Fibroblast of mammary gland (primary cell): ENCODE data around the gene REC114.

Source experiments
- DNase-seq: peaks from one replicate; pipeline ENCODE4 v3.0.0-alpha.2; 2010; ENCODE audit warnings: low read depth
- H3K4me3 ChIP-seq: 2 replicates; pipeline ENCODE4 v1.5.1; 2011; ENCODE audit warnings: low read depth, mild to moderate bottlenecking, low read length, moderate library complexity; ENCODE audit not compliant: control insufficient read depth
- TF ChIP-seq, protein P1 (sequence below): conservative IDR thresholded peaks from 2 replicates; pipeline ENCODE4 v1.5.1; 2011; ENCODE audit warnings: low read depth, low read length, inconsistent platforms; ENCODE audit not compliant: control insufficient read depth, insufficient read depth

Gene REC114

DNA sequence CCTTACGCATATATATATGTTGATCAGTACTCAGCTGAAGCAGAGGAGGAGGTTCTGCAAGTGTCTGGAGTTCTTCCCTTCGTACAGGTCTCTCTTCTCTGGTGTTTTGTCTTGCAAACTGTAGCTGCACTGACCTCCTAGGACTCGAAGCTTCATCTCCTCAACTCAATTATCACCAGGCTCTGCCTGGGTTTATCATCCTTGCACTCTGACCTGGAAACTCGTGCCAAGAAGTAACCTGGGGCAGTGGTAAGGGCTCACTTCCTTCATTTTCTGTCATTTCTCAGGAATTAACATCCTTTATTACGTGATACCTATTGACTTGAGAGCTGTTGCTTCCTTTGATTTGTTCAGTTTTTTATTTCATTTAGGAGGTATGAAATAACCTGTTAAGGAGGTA, 14.4 kb downstream of the REC114 start:
- H3K4me3 ChIP-seq: no peak overlapping the region
- no peak for DNase-seq

DNA sequence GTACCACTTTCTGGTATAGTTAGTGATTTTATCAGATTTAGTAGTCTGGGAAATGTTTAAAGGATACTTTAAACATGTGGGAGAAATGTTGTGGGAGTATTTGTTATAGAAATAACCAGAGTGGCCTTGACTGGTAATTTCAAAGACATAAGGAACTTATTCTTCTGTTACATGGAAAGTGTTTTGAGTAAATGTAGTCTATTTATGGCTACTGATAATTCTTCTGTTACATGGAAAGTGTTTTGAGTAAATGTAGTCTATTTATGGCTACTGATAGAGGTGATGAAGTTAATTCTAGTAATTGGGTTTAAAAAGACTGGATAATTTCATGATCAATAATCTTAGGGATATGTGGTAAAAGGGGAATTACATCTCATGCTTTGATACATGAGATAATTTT, 17.7 kb downstream of the REC114 start:
- H3K4me3 ChIP-seq: no peak overlapping the region
- TF ChIP-seq, protein P1, sequence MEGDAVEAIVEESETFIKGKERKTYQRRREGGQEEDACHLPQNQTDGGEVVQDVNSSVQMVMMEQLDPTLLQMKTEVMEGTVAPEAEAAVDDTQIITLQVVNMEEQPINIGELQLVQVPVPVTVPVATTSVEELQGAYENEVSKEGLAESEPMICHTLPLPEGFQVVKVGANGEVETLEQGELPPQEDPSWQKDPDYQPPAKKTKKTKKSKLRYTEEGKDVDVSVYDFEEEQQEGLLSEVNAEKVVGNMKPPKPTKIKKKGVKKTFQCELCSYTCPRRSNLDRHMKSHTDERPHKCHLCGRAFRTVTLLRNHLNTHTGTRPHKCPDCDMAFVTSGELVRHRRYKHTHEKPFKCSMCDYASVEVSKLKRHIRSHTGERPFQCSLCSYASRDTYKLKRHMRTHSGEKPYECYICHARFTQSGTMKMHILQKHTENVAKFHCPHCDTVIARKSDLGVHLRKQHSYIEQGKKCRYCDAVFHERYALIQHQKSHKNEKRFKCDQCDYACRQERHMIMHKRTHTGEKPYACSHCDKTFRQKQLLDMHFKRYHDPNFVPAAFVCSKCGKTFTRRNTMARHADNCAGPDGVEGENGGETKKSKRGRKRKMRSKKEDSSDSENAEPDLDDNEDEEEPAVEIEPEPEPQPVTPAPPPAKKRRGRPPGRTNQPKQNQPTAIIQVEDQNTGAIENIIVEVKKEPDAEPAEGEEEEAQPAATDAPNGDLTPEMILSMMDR: no peak
- DNase-seq: no peak

More for the DNA sequence above, 14.4 kb downstream of the REC114 start:
- TF ChIP-seq, protein P1: no peak

GRCh38 chr15:73464602-73465001, 21.6 kb downstream of the REC114 start:
- TF ChIP-seq, protein P1: peak; percentile 27
- no peak for DNase-seq
- no peak overlapping the region for H3K4me3 ChIP-seq

DNA sequence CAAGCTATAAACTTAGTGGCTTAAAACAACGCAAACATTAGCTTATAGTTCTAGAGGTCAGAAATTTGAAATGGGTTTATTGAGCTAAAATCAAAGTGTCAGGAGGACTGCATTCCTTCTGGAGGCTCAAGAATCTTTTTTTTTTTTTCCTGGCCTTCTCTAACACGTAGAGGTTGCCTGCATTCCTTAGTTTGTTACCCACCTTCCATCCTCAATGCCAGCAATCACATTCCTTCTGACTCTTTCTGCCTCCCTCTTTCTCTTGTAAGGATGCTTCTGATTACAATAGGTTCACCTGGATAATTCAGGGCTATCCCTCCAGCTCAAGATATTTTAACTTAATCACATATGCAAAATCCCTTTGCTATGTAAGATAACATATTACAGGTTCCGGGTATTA, 24.8 kb downstream of the REC114 start:
- H3K4me3 ChIP-seq: no peak overlapping the region
- TF ChIP-seq, protein P1: no peak
- no peak for DNase-seq

DNA sequence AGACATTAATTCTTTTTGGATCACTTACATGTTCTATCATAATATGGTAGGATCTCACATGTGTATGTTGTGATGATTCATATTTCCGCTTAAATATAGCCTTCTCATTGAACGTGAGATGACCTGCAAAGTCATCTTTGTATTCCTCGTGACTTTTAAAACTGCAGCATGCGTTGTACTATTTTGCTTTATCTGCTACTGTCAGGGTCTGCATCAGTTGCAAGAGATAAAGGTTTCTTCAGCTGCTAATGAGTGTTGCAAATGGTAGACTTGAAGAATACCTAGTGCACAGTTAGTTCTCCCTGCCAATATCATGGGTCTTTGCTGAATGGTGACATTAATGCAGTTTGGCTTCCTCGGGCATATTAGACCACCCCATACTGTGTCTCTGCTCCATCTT, 31.8 kb downstream of the REC114 start:
- no peak overlapping the region for H3K4me3 ChIP-seq
- DNase-seq: no peak
- TF ChIP-seq, protein P1: no peak

GRCh38 chr15:73476704-73477216, 33.8 kb downstream of the REC114 start:
- H3K4me3 ChIP-seq: no peak overlapping the region
- DNase-seq: no peak
- TF ChIP-seq, protein P1: no peak

DNA sequence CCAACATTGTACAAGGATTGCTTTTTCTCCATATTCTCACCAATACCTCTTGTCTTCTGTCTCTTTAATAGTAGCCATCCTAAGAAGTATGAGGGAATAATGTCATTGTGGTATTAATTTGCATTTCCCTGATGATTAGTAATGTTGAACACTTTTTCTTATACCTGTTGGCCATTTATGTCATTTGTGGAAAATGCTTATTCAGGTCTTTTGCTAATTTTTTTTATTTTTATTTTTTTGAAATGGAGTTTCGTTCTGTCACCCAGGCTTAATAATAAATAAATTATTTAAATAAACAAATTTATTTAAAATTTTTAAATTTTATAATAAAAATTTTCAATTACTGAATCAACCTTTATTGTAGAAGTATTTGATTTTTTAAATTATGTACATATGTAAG, 37.1 kb downstream of the REC114 start:
- TF ChIP-seq, protein P1: no peak
- H3K4me3 ChIP-seq: no peak overlapping the region
- DNase-seq: no peak
